Parathyroid adenoma (tissue), 2 donors: ENCODE measurements around the gene GNGT1.

ENCODE experiments used
- H2AFZ ChIP-seq: fragments of 300-600 bp; sonication (generic); one replicate; pipeline ENCODE4 v1.7.0; 2017; ENCODE audit warnings: antibody characterized with exemption, mild to moderate bottlenecking
- H3K27ac ChIP-seq: fragments of 300-600 bp; sonication (generic); one replicate; pipeline ENCODE4 v1.7.0; 2017
- H3K27me3 ChIP-seq: fragments of 300-600 bp; sonication (generic); one replicate; pipeline ENCODE4 v1.7.0; 2017; ENCODE audit warnings: low read length; ENCODE audit not compliant: control insufficient read depth, insufficient read depth
- H3K36me3 ChIP-seq: fragments of 300-600 bp; sonication (generic); one replicate; pipeline ENCODE4 v1.7.0; 2017; ENCODE audit warnings: low read length; ENCODE audit not compliant: control insufficient read depth, insufficient read depth
- H3K4me1 ChIP-seq: fragments of 300-600 bp; sonication (generic); one replicate; pipeline ENCODE4 v1.7.0; 2017; ENCODE audit warnings: control low read depth
- H3K4me2 ChIP-seq: fragments of 300-600 bp; sonication (generic); one replicate; pipeline ENCODE4 v1.7.0; 2017; ENCODE audit warnings: low read length
- H3K4me3 ChIP-seq: fragments of 300-600 bp; sonication (generic); one replicate; pipeline ENCODE4 v1.7.0; 2017; ENCODE audit warnings: low read depth, low read length
- H3K79me2 ChIP-seq: fragments of 300-600 bp; sonication (generic); one replicate; pipeline ENCODE4 v1.7.0; 2017; ENCODE audit warnings: control low read depth
- H3K9ac ChIP-seq: fragments of 300-600 bp; sonication (generic); one replicate; pipeline ENCODE4 v1.7.0; 2017; ENCODE audit warnings: mild to moderate bottlenecking
- H3K9me3 ChIP-seq: fragments of 300-600 bp; sonication (generic); one replicate; pipeline ENCODE4 v1.7.0; 2017; ENCODE audit warnings: low read length; ENCODE audit not compliant: control insufficient read depth
- TF ChIP-seq, protein P1 (sequence below): fragments of 300-600 bp; sonication (generic); IDR thresholded peaks from one replicate; pipeline ENCODE4 v1.7.0; 2017; ENCODE audit warnings: antibody characterized with exemption, mild to moderate bottlenecking
- donor health status: primary hyperparathyroidism.

Gene GNGT1

DNA sequence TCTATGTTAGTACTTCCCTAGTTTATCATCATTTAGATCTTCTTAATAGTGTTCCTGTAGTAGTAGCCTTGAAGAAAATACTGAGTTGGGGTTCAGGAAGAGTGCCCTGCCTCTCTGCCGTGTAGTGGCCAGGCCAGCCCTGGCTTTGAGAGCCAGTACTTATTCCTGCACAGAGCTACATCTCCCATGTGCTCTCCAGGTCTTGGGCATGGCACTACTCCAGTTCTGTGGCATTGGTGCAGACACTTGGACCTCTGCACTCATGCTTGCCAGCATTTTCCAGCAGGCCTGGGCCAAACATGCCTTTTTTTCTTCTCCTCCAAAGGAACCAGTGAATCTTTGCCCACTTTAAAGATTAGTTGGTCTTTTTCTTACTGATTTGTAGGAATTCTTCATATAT, 20.4 kb downstream of the GNGT1 start:
- H2AFZ ChIP-seq: no peak overlapping the region
- H3K4me2 ChIP-seq: no peak overlapping the region
- H3K27ac ChIP-seq: no peak overlapping the region
- H3K36me3 ChIP-seq: no peaks in the 10 kb centered on the region
- H3K9me3 ChIP-seq: no peaks in the 10 kb centered on the region
- no peaks in the 10 kb centered on the region for H3K27me3 ChIP-seq
- H3K9ac ChIP-seq: no peak overlapping the region
- TF ChIP-seq, protein P1, sequence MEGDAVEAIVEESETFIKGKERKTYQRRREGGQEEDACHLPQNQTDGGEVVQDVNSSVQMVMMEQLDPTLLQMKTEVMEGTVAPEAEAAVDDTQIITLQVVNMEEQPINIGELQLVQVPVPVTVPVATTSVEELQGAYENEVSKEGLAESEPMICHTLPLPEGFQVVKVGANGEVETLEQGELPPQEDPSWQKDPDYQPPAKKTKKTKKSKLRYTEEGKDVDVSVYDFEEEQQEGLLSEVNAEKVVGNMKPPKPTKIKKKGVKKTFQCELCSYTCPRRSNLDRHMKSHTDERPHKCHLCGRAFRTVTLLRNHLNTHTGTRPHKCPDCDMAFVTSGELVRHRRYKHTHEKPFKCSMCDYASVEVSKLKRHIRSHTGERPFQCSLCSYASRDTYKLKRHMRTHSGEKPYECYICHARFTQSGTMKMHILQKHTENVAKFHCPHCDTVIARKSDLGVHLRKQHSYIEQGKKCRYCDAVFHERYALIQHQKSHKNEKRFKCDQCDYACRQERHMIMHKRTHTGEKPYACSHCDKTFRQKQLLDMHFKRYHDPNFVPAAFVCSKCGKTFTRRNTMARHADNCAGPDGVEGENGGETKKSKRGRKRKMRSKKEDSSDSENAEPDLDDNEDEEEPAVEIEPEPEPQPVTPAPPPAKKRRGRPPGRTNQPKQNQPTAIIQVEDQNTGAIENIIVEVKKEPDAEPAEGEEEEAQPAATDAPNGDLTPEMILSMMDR: no peak
- no peaks in the 10 kb centered on the region for H3K4me1 ChIP-seq
- H3K79me2 ChIP-seq: no peaks in the 10 kb centered on the region
- H3K4me3 ChIP-seq: no peak overlapping the region

DNA sequence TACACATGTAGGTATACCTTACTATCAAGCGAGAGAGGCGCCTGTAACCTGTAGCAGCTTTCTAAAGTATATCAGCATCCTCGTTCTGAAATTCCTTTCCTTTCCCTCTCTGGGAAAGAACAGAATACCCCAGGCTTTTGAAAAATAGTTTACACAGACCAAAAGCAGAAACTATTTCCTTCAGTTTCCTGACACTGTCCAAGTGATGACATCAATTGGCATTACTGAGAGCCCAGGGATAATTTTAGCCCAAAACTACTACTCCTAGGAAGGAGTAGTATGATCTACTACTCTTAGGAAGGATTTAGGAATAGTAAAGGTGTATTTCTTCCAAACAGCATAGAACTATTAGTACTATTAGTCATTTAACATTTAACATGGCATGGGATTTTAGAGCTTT, 21.2 kb downstream of the GNGT1 start:
- no peak overlapping the region for H3K27ac ChIP-seq
- no peak overlapping the region for H2AFZ ChIP-seq
- no peak overlapping the region for H3K4me2 ChIP-seq
- H3K9me3 ChIP-seq: no peaks in the 10 kb centered on the region
- H3K4me1 ChIP-seq: no peaks in the 10 kb centered on the region
- no peaks in the 10 kb centered on the region for H3K27me3 ChIP-seq
- TF ChIP-seq, protein P1: no peak
- no peaks in the 10 kb centered on the region for H3K36me3 ChIP-seq
- H3K4me3 ChIP-seq: no peak overlapping the region
- H3K79me2 ChIP-seq: no peaks in the 10 kb centered on the region
- no peak overlapping the region for H3K9ac ChIP-seq

DNA sequence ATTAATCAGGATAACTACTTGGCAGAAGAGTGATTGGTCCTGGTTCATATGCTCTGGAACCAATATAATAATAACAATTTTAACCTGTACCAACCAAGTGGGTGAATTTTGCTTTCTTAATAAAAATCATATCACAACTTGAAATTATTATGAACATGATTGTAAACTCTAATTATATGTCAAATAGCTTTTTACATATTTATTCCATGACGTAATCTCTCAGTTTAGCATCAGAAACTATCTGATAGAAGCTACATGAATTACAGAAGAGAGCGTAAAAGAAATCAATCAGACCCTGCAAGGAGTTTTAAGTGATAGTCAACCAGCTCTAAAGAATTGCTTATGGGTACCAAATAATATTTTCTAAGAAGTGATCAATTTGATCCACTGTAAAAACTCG, 25.3 kb downstream of the GNGT1 start:
- Histone ChIP-seq H3K4me1 (no peaks in the 10 kb centered on the region), H3K4me3 (no peak overlapping the region), H3K27ac (no peak overlapping the region), H3K9me3 (no peaks in the 10 kb centered on the region), H3K79me2 (no peaks in the 10 kb centered on the region), H3K27me3 (no peaks in the 10 kb centered on the region), H2AFZ (no peak overlapping the region), H3K9ac (no peak overlapping the region), H3K36me3 (no peaks in the 10 kb centered on the region), H3K4me2 (no peak overlapping the region)
- TF ChIP-seq, protein P1: no peak

DNA sequence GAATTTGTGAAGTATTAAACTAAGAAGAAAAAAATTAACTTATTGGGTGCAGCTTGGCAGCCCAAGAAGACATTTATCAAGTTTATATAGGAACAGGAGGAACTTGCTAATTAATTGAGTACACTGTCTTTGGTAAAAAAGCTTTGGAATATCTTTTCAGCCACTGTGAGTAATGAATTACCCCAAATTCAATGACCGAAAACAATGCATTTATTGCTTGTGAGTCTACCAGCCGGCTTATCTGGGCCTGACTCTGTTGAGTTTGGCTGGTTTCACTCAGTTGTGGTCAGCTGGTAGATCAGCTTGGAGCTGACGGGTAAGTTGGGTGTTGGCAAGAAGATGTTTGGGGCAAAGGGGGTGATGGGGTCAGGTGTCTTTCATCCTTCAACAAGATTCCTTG, 26.8 kb downstream of the GNGT1 start:
- Histone ChIP-seq H3K4me1 (no peaks in the 10 kb centered on the region), H3K27me3 (no peaks in the 10 kb centered on the region), H3K4me3 (no peak overlapping the region), H3K9ac (no peak overlapping the region), H3K9me3 (no peaks in the 10 kb centered on the region), H3K27ac (no peak overlapping the region), H2AFZ (no peak overlapping the region), H3K36me3 (no peaks in the 10 kb centered on the region), H3K4me2 (no peak overlapping the region), H3K79me2 (no peaks in the 10 kb centered on the region)
- TF ChIP-seq, protein P1: no peak

DNA sequence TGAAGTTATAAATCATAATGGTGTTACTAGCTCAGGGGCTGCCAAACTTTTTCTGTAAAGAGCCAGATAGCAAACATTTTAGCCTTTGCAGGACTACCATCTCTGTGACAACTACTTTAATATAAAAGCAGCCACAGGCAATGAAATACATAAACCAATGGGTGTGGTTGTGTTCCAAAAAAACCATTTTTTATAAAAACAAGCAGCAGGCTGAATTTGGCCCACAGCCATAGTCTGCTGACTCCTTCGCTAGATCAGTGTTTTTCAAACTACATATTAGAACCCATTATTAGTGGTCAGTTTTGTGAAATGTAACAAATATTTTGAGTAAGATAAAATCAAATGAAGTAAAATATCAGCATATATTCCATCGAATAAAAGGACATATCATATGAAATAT, 28.7 kb downstream of the GNGT1 start:
- Histone ChIP-seq H3K9me3 (no peaks in the 10 kb centered on the region), H3K36me3 (no peaks in the 10 kb centered on the region), H3K27ac (no peak overlapping the region), H3K4me2 (no peak overlapping the region), H3K4me1 (no peaks in the 10 kb centered on the region), H3K9ac (no peak overlapping the region), H3K27me3 (no peaks in the 10 kb centered on the region), H3K79me2 (no peaks in the 10 kb centered on the region), H2AFZ (no peak overlapping the region), H3K4me3 (no peak overlapping the region)
- TF ChIP-seq, protein P1: no peak
